ENCODE results near the gene KCNMA1. TPM values are rescaled to one million over a fixed set of nuclear protein-coding genes. Genes with fewer than 3 reads are reported as not detected.

Gene KCNMA1
- polyA plus RNA-seq, 1 of the 3 experiments (the other 2 are of a cell fraction): 107 TPM

DNA sequence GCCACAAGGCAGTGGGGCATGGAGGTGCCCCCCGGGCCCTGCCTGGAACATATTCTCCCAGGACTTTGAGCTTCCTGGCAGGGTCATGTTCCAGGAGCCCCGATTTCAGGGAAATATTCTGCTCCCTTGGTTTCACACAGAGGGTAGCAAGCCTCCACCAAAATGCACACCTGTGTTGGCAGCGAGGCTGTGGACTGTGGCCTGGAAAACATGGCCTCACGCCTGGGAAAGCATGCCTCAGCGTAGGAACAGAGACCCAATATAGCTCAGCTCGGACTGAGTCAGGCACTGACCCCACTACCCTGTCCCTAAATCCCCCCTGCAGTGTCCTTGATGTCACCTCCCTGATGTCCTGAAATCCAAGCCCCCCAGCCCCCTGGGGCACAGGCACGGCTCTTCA lies 92.0 kb downstream of the KCNMA1 start:
- no peaks in the 10 kb centered on the region; a peak in 1 of 4 replicates for H3K4me1 ChIP-seq (ENCODE audit: control insufficient read depth in 1 of 2, insufficient read depth in 2 of 2, low read depth in 1 of 2, low read length in 1 of 2)
- ChIA-PET POLR2A (no interaction called here), CTCF (no interaction called here)
- H3K4me3 ChIP-seq (ENCODE audit: low read depth in 2 of 2, low read length in 1 of 2): no peak overlapping the region
- H3F3A ChIP-seq (replicated peaks; ENCODE audit: insufficient read depth): no peaks in the 10 kb centered on the region
- no peaks in the 10 kb centered on the region for H3K27me3 ChIP-seq (ENCODE audit: insufficient read depth)
- H4K20me1 ChIP-seq (ENCODE audit: insufficient read depth): no peaks in the 10 kb centered on the region
- 86% methylated on average over 6 of the region's 7 CpGs for WGBS (ENCODE audit: low lambda C conversion rate)
- no peaks in the 10 kb centered on the region for H3K9me3 ChIP-seq
- no peak overlapping the region for H3K9ac ChIP-seq
- no peak for DNase-seq
- no peak overlapping the region for H2AFZ ChIP-seq (ENCODE audit: low read depth)
- no peaks in the 10 kb centered on the region for H3K9me2 ChIP-seq
- H3K27ac ChIP-seq (ENCODE audit: low read depth in 2 of 2, low read length in 1 of 2): no peak overlapping the region
- H3K4me2 ChIP-seq: no peak overlapping the region
- TF ChIP-seq, protein P1, sequence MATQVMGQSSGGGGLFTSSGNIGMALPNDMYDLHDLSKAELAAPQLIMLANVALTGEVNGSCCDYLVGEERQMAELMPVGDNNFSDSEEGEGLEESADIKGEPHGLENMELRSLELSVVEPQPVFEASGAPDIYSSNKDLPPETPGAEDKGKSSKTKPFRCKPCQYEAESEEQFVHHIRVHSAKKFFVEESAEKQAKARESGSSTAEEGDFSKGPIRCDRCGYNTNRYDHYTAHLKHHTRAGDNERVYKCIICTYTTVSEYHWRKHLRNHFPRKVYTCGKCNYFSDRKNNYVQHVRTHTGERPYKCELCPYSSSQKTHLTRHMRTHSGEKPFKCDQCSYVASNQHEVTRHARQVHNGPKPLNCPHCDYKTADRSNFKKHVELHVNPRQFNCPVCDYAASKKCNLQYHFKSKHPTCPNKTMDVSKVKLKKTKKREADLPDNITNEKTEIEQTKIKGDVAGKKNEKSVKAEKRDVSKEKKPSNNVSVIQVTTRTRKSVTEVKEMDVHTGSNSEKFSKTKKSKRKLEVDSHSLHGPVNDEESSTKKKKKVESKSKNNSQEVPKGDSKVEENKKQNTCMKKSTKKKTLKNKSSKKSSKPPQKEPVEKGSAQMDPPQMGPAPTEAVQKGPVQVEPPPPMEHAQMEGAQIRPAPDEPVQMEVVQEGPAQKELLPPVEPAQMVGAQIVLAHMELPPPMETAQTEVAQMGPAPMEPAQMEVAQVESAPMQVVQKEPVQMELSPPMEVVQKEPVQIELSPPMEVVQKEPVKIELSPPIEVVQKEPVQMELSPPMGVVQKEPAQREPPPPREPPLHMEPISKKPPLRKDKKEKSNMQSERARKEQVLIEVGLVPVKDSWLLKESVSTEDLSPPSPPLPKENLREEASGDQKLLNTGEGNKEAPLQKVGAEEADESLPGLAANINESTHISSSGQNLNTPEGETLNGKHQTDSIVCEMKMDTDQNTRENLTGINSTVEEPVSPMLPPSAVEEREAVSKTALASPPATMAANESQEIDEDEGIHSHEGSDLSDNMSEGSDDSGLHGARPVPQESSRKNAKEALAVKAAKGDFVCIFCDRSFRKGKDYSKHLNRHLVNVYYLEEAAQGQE (IDR thresholded peaks at IDR 0.05; ENCODE audit: low read depth, low read length): no peak
- TF ChIP-seq JUND (IDR thresholded peaks at IDR 0.05) (no peak), TAF1 (IDR thresholded peaks at IDR 0.05; ENCODE audit: borderline replicate concordance, low read depth, low read length) (no peak), FOXM1 (IDR thresholded peaks at IDR 0.05; ENCODE audit: low read depth) (no peak), NFIC (IDR thresholded peaks at IDR 0.05; ENCODE audit: borderline replicate concordance) (no peak), RCOR1 (IDR thresholded peaks at IDR 0.05; ENCODE audit: low read length) (no peak), FOXJ3 (CRISPR knock-in tag; IDR thresholded peaks at IDR 0.05) (no peak), TCF12 (IDR thresholded peaks at IDR 0.05) (no peak), POLR2AphosphoS5 (IDR thresholded peaks at IDR 0.05; ENCODE audit: low read depth, low read length) (no peak), GATA2 (CRISPR knock-in tag; IDR thresholded peaks at IDR 0.05) (no peak), NRF1 (IDR thresholded peaks at IDR 0.05; ENCODE audit: low read depth, low read length) (no peak), YY1 (IDR thresholded peaks at IDR 0.05; ENCODE audit: low read depth) (no peak)
- TF ChIP-seq, protein P2, sequence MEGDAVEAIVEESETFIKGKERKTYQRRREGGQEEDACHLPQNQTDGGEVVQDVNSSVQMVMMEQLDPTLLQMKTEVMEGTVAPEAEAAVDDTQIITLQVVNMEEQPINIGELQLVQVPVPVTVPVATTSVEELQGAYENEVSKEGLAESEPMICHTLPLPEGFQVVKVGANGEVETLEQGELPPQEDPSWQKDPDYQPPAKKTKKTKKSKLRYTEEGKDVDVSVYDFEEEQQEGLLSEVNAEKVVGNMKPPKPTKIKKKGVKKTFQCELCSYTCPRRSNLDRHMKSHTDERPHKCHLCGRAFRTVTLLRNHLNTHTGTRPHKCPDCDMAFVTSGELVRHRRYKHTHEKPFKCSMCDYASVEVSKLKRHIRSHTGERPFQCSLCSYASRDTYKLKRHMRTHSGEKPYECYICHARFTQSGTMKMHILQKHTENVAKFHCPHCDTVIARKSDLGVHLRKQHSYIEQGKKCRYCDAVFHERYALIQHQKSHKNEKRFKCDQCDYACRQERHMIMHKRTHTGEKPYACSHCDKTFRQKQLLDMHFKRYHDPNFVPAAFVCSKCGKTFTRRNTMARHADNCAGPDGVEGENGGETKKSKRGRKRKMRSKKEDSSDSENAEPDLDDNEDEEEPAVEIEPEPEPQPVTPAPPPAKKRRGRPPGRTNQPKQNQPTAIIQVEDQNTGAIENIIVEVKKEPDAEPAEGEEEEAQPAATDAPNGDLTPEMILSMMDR (IDR thresholded peaks at IDR 0.05): no peak
- H3K36me3 ChIP-seq (replicated peaks in 1 of 2; ENCODE audit: control insufficient read depth in 1 of 2, insufficient read depth in 2 of 2, low read length in 1 of 2): peaks cover 0 to 6% of the 10 kb centered on the region in 2 experiments
- 0 out of 2 replicates have a peak, but pooled peaks cover 8% of the 10 kb centered on the region for H3K79me2 ChIP-seq (ENCODE audit: insufficient read depth)

DNA sequence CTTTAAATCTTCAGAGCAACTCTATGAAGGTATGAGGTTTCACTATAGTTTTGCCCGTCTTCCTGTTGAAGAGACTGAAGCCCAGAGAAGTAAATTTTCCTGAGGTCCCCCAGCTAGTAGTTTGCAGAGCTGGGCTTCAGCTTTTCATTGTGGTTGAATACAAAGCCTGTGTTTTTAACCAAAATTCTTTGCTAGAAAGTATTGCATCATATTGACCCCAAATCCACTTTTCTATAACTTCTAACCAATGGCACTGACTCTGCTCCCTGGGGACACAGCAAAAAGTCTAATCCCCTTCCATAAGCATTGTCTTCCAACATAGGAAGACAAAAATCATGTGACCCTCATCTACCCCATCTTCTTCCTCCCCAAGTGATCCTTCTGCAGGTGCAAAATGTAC lies 93.0 kb downstream of the KCNMA1 start:
- Histone ChIP-seq H3K27ac (ENCODE audit: low read depth in 2 of 2, low read length in 1 of 2) (no peak overlapping the region), H3K4me2 (no peak overlapping the region), H3K4me3 (ENCODE audit: low read depth in 2 of 2, low read length in 1 of 2) (no peak overlapping the region), H3K9ac (no peak overlapping the region), H4K20me1 (ENCODE audit: insufficient read depth) (no peaks in the 10 kb centered on the region), H2AFZ (ENCODE audit: low read depth) (no peak overlapping the region), H3K36me3 (replicated peaks in 1 of 2; ENCODE audit: control insufficient read depth in 1 of 2, insufficient read depth in 2 of 2, low read length in 1 of 2) (no peaks in the 10 kb centered on the region), H3K27me3 (ENCODE audit: insufficient read depth) (no peaks in the 10 kb centered on the region), H3K9me2 (no peaks in the 10 kb centered on the region), H3K9me3 (no peaks in the 10 kb centered on the region), H3F3A (replicated peaks; ENCODE audit: insufficient read depth) (no peaks in the 10 kb centered on the region), H3K4me1 (ENCODE audit: control insufficient read depth in 1 of 2, insufficient read depth in 2 of 2, low read depth in 1 of 2, low read length in 1 of 2) (no peaks in the 10 kb centered on the region; a peak in 1 of 4 replicates), H3K79me2 (ENCODE audit: insufficient read depth) (0 out of 2 replicates have a peak, but pooled peaks cover 8% of the 10 kb centered on the region)
- 96% methylated on average over 1 of the region's 1 CpG for WGBS (ENCODE audit: low lambda C conversion rate)
- POLR2A ChIA-PET: no interaction called here
- CTCF ChIA-PET: interaction anchor here (1.0 kb wide), 1 partner anchor 60 kb away, joined by 3 read pairs; no protein-coding TSS in a partner anchor
- no peak for DNase-seq
- TF ChIP-seq TCF12 (IDR thresholded peaks at IDR 0.05) (no peak), FOXJ3 (CRISPR knock-in tag; IDR thresholded peaks at IDR 0.05) (no peak), EP300 (IDR thresholded peaks at IDR 0.05; ENCODE audit: borderline replicate concordance in 1 of 2, low read depth in 1 of 2, low read length in 1 of 2) (no peak), ELF1 (IDR thresholded peaks at IDR 0.05) (no peak), RAD21 (IDR thresholded peaks at IDR 0.05; ENCODE audit: low read length) (no peak), MXI1 (IDR thresholded peaks at IDR 0.05; ENCODE audit: low read depth, low read length) (no peak), JUND (IDR thresholded peaks at IDR 0.05) (no peak)
- TF ChIP-seq, protein P3, sequence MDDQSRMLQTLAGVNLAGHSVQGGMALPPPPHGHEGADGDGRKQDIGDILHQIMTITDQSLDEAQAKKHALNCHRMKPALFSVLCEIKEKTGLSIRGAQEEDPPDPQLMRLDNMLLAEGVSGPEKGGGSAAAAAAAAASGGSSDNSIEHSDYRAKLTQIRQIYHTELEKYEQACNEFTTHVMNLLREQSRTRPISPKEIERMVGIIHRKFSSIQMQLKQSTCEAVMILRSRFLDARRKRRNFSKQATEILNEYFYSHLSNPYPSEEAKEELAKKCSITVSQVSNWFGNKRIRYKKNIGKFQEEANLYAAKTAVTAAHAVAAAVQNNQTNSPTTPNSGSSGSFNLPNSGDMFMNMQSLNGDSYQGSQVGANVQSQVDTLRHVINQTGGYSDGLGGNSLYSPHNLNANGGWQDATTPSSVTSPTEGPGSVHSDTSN (IDR thresholded peaks at IDR 0.05): no peak
- TF ChIP-seq, protein P2 (IDR thresholded peaks at IDR 0.05): no peak
- TF ChIP-seq, protein P4, sequence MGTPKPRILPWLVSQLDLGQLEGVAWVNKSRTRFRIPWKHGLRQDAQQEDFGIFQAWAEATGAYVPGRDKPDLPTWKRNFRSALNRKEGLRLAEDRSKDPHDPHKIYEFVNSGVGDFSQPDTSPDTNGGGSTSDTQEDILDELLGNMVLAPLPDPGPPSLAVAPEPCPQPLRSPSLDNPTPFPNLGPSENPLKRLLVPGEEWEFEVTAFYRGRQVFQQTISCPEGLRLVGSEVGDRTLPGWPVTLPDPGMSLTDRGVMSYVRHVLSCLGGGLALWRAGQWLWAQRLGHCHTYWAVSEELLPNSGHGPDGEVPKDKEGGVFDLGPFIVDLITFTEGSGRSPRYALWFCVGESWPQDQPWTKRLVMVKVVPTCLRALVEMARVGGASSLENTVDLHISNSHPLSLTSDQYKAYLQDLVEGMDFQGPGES (IDR thresholded peaks at IDR 0.05; ENCODE audit: low read depth, low read length): no peak

Data from SK-N-SH (cell line).